HG03045 (cell line): ENCODE measurements around the gene BRD7.

ENCODE experiments used
- ATAC-seq: cut with Tn5 transposase; IDR thresholded peaks from one replicate; pipeline ENCODE4 v1.9.1; 2021; ENCODE audit warnings: mild to moderate bottlenecking, moderate library complexity; ENCODE audit not compliant: unreplicated experiment

BRD7 gene

DNA sequence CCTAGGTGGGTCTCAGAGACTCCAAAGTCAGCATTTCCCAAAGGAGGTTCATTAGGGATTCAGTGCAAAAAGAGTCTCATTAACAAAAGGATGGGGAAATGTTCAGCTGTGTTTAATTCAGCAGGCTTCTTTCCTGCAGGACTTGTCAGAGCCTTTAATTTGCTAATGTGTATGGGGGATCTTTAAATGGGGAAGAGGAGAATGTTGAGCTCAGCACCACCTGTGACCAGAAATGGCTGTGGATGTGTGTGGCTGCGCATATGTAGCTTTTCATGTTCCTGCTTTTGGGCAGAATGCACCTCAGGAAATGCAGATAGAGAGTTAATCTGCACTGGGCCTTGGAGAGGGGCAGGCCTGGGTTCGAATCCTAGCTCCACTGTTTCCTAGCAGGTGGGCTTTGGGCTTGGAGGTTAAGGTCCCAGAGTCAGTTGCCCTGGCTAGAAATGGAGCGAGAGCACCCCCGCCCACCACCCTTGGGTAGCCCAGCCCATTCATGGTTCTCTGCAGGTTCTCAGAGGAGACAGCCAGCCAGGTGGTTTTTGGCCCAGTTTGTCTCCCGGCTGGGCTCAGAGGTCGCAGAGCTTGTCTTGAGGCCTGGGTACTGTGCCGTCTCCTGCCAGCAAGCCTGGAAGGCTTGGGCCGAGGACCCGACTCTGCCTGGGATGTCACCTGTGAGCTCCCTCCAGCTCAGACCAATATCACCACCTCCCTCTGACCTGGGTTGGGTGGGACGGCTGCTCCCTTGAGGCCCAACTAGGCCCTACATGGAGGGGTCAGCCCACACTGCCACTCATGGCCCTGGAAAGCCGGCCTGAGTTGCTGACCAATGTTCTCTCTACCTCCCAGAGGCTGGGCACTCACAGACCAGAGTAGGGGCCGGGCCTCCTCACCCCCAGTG, 93.1 kb downstream of the BRD7 start:
- ATAC-seq: no peak

DNA sequence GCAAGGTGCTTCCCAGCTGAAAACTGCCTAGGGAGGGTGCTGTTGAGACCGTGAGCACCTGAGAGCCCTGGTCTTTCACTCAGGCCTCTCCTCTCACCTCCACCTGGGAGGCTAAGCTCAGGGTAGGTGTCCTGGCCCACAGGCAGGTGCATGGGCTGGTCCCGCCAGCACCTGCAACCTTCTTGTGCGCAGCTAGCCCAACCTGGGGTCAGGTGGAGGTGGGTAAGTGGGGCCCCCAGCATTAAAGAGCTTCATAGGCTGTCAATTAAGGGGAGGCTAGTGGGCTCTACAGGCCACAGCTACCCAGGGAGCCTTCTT, 93.7 kb downstream of the BRD7 start:
- no peak for ATAC-seq

DNA sequence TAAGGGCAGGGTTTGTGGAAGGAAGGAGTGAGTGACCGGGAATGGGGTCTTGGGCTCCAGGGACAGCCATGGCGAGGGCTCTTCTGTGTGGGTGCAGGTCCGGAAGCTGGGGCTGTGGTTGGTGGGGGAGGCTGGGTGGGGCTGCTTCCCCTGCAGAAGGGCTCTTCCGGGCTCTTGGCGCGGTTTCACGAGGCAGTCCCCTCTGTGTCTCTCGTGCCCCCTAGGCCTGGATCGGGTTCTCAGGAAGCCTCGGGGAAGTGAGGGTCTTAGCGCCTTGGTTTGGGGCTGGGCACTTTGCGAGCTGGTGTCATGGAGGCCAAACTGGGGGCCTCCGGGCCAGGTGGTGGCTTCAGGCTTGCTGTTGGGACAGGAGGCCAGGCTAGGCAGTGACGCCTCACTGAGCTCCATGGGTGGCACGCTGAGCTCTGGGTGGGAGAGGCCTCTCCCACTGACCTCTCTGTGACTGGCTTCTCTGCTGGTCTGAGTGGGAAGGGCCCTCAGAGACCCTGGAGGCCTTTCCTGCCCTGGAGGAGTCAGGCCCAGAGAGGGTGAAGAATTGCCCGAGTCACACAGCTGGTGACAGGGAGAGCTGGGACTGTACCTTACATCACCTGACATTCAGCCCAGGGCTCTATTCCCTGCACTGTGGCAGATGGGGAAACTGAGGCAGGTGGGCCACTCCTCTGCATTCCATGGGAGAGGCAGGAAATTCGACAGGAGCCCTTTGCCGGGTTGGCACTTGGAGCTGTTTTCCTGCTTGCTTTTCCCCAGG, 94.3 kb downstream of the BRD7 start:
- ATAC-seq: peak; percentile 22

- peak; percentile 58 for ATAC-seq
Measured at GRCh38 chr16:50273888-50274325, 94.9 kb downstream of the BRD7 start.

- ATAC-seq: no peak
Measured at GRCh38 chr16:50273382-50273690, 95.5 kb downstream of the BRD7 start.

- no peak for ATAC-seq
Measured at GRCh38 chr16:50272687-50273381, 96.0 kb downstream of the BRD7 start.

GRCh38 chr16:50272111-50272571, 96.6 kb downstream of the BRD7 start:
- ATAC-seq: no peak

GRCh38 chr16:50271148-50272041, 97.4 kb downstream of the BRD7 start:
- ATAC-seq: no peak

DNA sequence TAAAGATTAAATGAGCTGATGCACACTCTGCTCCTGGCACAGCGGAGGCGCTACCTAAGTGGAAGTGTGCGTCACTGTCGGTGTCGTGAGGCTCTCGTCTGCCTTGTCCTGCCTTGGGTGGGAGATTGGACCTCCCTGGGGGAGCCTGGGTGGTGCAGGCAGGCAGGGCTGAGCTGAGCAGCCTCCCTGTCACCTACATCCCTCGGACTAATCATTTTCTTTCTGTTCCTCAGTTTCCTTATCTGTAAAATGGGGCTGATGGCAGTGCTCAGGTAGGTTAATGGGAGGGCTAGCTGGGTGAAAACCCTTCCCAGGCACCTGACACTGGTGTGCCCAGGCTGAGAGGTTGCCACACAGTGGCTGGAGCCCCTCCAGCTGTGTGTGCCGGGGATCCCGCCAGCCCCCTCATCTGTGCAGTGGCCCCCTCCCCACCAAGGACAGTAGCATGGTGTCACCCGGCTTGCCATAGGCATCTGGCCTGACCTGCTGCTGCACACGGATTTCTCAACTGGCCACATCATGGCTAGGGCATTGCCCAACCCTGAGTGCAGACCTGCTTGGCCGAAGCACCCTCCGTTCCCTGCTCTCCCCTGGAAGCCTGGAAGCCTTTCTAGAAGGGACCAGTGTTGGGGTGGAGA, 98.2 kb downstream of the BRD7 start:
- ATAC-seq: no peak

GRCh38 chr16:50269769-50270509, 98.8 kb downstream of the BRD7 start:
- no peak for ATAC-seq

GRCh38 chr16:50269061-50269705, 99.6 kb downstream of the BRD7 start:
- no peak for ATAC-seq

DNA sequence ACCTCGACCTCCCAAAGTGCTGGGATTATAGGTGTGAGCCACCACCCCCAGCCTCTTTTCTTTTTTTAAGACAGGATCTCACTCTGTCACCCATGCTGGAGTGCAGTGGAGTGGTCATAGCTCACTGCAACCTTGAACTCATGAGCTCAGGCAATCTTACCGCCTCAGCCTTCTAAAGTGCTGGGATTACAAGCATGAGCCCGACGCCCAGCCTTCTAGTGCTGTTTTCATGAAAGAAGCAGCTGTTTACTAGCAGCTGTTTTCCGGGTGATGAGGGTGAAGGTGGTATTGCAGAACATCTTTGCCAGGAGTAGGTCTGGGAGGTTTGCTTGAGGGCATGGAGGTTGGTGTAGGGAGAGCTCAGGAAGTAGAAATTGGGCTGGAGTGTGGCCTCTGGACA, 100.4 kb downstream of the BRD7 start:
- no peak for ATAC-seq

- ATAC-seq: no peak
Measured at GRCh38 chr16:50267651-50268050, 101.1 kb downstream of the BRD7 start.

DNA sequence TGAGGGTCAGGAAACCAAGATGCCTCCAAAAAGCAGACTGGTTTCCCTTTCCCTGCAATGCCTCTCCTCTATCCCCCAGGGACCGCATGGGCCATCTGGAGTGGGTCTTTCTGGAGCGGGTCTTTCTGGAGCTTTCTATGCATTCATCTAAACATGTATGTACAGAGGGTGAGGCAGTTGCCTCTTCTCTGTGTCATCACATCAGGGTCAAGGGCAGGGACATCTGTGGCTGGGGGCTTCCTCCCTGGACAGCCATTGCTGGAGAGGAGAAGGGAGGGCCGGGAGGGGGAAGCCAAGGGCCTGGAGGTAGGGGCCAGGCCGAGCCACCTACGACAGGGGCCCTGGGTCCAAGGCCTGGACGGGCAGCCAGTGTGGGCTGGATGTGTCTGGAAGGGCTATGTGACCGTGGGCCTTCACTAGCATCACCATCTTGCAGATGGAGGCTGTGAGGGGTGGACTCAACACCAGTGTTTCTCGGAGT, 101.6 kb downstream of the BRD7 start:
- no peak for ATAC-seq

DNA sequence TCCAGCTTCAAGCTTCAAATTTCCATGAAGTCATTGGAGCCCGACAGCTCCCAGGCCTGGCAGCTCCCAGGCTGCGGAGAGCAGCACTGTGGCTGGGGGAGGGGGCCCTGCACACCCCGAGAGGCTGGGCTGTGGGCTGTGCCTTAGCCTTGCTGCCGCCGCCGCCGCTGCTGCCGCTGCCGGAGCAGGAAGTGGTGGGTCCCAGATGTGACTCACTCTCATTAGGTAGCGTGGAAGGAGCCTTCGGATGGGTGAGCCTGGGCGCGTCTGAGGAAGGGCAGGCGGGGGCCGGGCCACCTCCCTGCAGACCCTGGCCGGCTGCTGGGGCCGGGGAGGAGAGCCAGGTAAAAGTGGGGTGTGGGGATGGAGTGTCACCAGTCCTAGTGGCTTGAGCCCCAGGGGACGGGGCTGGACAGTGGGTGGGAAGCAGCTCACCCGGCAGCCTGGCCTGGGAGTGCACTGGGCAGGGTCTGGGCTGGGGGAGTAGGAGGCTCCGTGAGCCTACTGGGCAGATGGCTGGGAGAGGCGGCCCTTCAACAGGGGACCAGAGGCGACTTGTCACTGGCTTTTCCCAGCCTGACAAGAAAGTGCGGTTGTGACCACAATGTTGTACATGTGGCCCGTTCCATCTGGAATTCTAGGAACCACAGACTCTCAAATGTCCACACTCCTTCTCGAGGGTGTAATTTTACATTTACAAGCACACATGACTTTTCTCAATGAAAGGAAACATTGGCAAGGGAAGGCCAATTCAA, 102.3 kb downstream of the BRD7 start, which contains the start of gene ADCY7:
Gene ADCY7 (plus strand): TSS at position 215 of the 755 bp plus-strand sequence. CDS start 21,629 bp downstream, outside the sequence.
- ATAC-seq: peak; percentile 82
